ENCODE results near the gene MYO9B.

MYO9B gene

GRCh38 chr19:17031741-17032140 is 43.8 kb upstream of the MYO9B start:
- TF ChIP-seq REST (IDR thresholded peaks at IDR 0.05; ENCODE audit: insufficient read depth in 1 of 2, low read depth in 2 of 2, low read length in 2 of 2) (no peak), TAF1 (IDR thresholded peaks at IDR 0.05; ENCODE audit: borderline replicate concordance, insufficient read depth, low read length) (no peak), SIN3A (IDR thresholded peaks at IDR 0.05; ENCODE audit: borderline replicate concordance, insufficient read depth, low read length) (no peak)

- TF ChIP-seq REST (IDR thresholded peaks at IDR 0.05; ENCODE audit: insufficient read depth in 1 of 2, low read depth in 2 of 2, low read length in 2 of 2) (no peak), TAF1 (IDR thresholded peaks at IDR 0.05; ENCODE audit: borderline replicate concordance, insufficient read depth, low read length) (no peak), FOXP2 (optimal IDR thresholded peaks at IDR 0.05; ENCODE audit: borderline replicate concordance, extremely low read depth, extremely low read length, insufficient read depth) (no peak), POLR2AphosphoS5 (IDR thresholded peaks at IDR 0.05; ENCODE audit: low read depth, low read length) (no peak), SIN3A (IDR thresholded peaks at IDR 0.05; ENCODE audit: borderline replicate concordance, insufficient read depth, low read length) (no peak)
Measured at GRCh38 chr19:17035842-17036424, 39.6 kb upstream of the MYO9B start.

- TF ChIP-seq POLR2AphosphoS5 (IDR thresholded peaks at IDR 0.05; ENCODE audit: low read depth, low read length) (no peak), FOXP2 (optimal IDR thresholded peaks at IDR 0.05; ENCODE audit: borderline replicate concordance, extremely low read depth, extremely low read length, insufficient read depth) (no peak), SIN3A (IDR thresholded peaks at IDR 0.05; ENCODE audit: borderline replicate concordance, insufficient read depth, low read length) (no peak), TAF1 (IDR thresholded peaks at IDR 0.05; ENCODE audit: borderline replicate concordance, insufficient read depth, low read length) (no peak)
Measured at GRCh38 chr19:17036640-17037039, 38.9 kb upstream of the MYO9B start.

- TF ChIP-seq FOXP2 (optimal IDR thresholded peaks at IDR 0.05; ENCODE audit: borderline replicate concordance, extremely low read depth, extremely low read length, insufficient read depth), result no peak
Measured at GRCh38 chr19:17037184-17037583, 38.4 kb upstream of the MYO9B start.

- TF ChIP-seq POLR2AphosphoS5 (IDR thresholded peaks at IDR 0.05; ENCODE audit: low read depth, low read length) (no peak), REST (IDR thresholded peaks at IDR 0.05; ENCODE audit: insufficient read depth in 1 of 2, low read depth in 2 of 2, low read length in 2 of 2) (no peak), SIN3A (IDR thresholded peaks at IDR 0.05; ENCODE audit: borderline replicate concordance, insufficient read depth, low read length) (no peak), TAF1 (IDR thresholded peaks at IDR 0.05; ENCODE audit: borderline replicate concordance, insufficient read depth, low read length) (no peak), FOXP2 (optimal IDR thresholded peaks at IDR 0.05; ENCODE audit: borderline replicate concordance, extremely low read depth, extremely low read length, insufficient read depth) (no peak)
Measured at GRCh38 chr19:17037966-17038500, 37.5 kb upstream of the MYO9B start.

- TF ChIP-seq REST (IDR thresholded peaks at IDR 0.05; ENCODE audit: insufficient read depth in 1 of 2, low read depth in 2 of 2, low read length in 2 of 2) (no peak), POLR2AphosphoS5 (IDR thresholded peaks at IDR 0.05; ENCODE audit: low read depth, low read length) (no peak), FOXP2 (optimal IDR thresholded peaks at IDR 0.05; ENCODE audit: borderline replicate concordance, extremely low read depth, extremely low read length, insufficient read depth) (no peak), SIN3A (IDR thresholded peaks at IDR 0.05; ENCODE audit: borderline replicate concordance, insufficient read depth, low read length) (no peak), TAF1 (IDR thresholded peaks at IDR 0.05; ENCODE audit: borderline replicate concordance, insufficient read depth, low read length) (no peak)
Measured at GRCh38 chr19:17041976-17042375, 33.6 kb upstream of the MYO9B start.
